HG03457 (cell line): ENCODE measurements around the gene TSEN54.
"Not testable (repeated sequence)": the region's sequence is repeated elsewhere in the genome, so short reads cannot be mapped to it uniquely, and the experiment has no call there.

Source experiments
- ATAC-seq: cut with Tn5 transposase; IDR thresholded peaks from one replicate; pipeline ENCODE4 v1.9.1; 2021; ENCODE audit warnings: moderate number of reproducible peaks; ENCODE audit not compliant: unreplicated experiment

Gene TSEN54

GRCh38 chr17:75516255-75516618 lies at the start of gene TSEN54:
TSEN54 (plus strand) TSS chr17:75516528; CDS start chr17:75516561, 33 bp downstream.
- ATAC-seq, result peak; percentile 46

GRCh38 chr17:75468291-75468754 lies 48.0 kb upstream of the TSEN54 start:
- ATAC-seq, result no peak

DNA sequence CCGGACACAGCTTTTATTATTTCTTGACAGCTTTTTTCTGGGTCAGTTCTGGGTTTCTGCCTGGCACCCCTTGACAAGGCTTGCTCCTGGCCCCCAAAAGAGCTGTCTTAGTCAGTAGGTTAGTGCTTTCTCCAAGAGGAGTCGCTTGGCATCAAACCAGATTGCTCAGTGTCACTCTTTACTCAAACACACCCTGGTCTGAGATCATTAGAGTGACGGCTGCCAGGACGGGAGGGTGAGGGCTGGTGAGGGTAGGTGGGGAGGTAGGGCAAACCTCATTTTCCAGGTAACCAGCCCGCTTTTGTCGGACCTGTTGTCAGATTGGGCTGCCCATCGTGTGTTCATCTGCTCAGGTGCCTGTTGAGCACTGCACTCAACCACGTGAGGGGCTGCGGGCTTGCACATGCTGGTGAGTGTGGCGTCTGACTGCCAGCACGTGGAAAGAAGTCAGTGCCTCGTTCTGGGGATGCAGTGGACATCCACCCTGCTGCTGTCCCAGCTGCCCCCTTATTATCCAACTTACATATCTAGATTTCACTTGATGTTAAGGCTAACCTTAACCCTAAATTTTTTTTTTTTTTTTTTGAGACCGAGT lies 47.5 kb upstream of the TSEN54 start:
- ATAC-seq, result no peak

DNA sequence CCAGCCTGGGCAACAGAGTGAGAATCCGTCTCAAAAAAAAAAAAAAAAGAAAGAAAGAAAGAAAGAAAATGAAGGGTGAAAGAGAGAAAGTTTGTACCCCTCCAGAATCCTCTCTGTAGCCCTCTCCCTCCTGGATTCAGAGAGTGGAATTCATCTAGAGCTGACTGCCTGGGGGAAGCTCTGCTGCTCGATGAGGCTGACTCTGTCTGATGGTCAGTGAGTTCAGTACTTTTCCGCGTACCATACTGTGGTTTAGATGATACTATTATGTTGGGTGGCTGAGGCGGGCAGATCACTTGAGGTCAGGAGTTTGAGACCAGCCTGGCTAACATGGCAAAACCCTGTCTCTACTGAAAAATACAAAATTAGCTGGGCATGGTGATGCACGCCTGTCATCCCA lies 45.1 kb upstream of the TSEN54 start:
- no peak for ATAC-seq

DNA sequence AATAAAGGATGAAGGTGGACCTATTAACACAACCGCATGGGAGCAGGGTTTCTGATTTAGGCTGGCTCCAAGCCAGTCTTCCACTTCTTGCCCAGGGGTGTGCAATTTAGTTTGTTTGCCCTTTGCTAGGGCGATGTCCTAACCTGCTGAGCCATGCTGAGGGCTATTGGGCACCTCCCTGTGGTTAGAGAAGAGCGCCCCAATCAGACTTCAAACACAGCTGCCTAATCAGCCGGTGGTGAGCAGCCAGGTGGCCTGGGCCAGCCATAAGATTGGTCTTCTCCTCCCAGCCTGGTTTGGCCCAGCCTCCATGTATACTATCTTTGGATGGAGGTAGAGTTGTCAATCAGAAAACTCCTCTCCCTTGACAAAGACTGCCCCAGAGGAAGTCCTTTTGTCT lies 44.2 kb upstream of the TSEN54 start:
- no peak for ATAC-seq

- ATAC-seq, result no peak
These were observed 43.1 kb upstream of the TSEN54 start for GRCh38 chr17:75473246-75473645.

- no peak for ATAC-seq
These were observed 41.6 kb upstream of the TSEN54 start for GRCh38 chr17:75474736-75475135.

- ATAC-seq, result no peak
These were observed 41.0 kb upstream of the TSEN54 start for GRCh38 chr17:75475144-75475835.

DNA sequence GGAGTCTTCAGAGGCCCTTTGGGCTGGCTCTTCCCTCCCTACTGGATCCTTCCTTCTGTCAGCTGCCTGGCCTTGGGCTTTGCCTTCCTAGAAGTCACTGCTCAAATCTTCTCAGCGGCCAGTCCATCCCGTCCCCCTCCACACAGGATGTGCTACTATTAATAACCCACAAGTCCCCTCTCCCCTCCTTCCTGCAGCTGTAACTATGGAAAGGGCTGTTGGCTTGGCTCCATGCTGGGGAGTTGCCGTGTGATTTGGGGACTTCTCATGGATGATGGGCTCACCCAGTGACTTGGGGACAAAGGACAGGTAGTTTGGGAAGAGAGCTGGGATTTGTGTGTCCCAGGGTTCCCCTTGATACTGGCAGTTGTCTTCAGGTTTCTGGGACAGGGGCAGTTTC lies 40.5 kb upstream of the TSEN54 start:
- ATAC-seq, result no peak

DNA sequence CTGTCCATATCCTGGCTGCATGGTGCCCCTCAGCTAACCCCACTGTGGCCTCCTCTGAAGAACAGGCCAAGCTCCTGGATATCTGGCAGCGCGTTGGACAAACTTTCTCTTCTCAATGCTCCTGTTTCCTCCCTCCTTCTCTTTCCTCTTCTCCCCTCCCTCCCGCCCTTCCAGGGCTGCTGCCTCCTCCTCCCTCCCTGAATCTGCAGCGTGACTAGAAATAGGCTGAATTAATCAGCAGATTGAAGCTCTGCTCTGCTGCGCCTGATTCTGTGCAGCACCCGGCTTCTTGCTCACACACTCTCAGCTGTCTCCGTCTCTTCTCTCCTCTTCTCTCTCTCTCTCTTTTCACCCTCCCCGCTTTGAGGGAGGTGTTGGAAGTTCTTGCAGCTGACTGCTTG lies 40.1 kb upstream of the TSEN54 start:
- no peak for ATAC-seq

GRCh38 chr17:75476752-75477489 lies 39.4 kb upstream of the TSEN54 start:
- no peak for ATAC-seq

- ATAC-seq, result not testable (repeated sequence)
These were observed 38.9 kb upstream of the TSEN54 start for GRCh38 chr17:75477490-75477862.

DNA sequence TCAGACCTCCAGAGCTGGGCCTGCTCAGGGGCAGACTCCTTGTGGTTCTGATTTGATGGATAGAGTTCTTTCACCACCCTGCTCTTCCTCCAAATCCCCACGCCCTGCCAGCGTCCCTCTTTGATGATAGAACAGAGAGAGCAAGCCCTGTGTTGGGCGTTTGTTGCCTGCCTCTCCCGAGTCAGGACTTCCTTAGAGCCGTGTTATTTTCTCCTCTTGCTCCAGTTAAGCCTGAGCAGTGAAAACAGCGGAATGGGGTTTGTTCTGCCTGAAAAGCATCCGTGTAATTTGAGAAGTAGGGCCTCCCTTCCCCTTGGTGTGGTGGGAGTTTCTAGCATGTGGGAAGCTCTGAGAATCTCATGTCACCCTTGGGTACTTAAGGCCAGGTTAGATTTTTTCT lies 37.8 kb upstream of the TSEN54 start:
- ATAC-seq, result no peak

- ATAC-seq, result no peak
These were observed 36.0 kb upstream of the TSEN54 start for GRCh38 chr17:75480281-75480680.

- no peak for ATAC-seq
These were observed 34.9 kb upstream of the TSEN54 start for GRCh38 chr17:75481194-75482068.

- no peak for ATAC-seq
These were observed 34.0 kb upstream of the TSEN54 start for GRCh38 chr17:75482098-75482942.

GRCh38 chr17:75485688-75486087 lies 30.6 kb upstream of the TSEN54 start:
- no peak for ATAC-seq

DNA sequence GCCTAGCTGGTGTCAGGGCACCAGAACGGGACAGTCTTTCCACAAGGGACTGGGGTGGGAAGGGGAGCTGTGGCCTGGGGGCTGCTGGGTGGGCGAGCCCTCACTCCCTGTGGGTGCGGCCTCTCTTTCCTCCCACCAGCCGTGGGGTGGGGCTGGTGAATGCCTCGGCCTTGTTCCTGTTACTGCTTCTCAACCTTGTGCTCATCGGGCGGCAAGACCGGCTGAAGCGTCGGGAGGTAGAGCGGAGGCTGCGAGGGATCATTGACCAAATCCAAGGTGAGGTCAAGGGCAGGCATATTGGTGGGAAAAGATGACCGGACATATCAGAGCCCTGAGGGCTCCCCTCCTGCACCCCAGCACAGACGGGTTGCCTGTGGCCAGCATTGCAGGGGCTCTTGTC lies 30.2 kb upstream of the TSEN54 start:
- ATAC-seq, result no peak

GRCh38 chr17:75486951-75487350 lies 29.4 kb upstream of the TSEN54 start:
- no peak for ATAC-seq

DNA sequence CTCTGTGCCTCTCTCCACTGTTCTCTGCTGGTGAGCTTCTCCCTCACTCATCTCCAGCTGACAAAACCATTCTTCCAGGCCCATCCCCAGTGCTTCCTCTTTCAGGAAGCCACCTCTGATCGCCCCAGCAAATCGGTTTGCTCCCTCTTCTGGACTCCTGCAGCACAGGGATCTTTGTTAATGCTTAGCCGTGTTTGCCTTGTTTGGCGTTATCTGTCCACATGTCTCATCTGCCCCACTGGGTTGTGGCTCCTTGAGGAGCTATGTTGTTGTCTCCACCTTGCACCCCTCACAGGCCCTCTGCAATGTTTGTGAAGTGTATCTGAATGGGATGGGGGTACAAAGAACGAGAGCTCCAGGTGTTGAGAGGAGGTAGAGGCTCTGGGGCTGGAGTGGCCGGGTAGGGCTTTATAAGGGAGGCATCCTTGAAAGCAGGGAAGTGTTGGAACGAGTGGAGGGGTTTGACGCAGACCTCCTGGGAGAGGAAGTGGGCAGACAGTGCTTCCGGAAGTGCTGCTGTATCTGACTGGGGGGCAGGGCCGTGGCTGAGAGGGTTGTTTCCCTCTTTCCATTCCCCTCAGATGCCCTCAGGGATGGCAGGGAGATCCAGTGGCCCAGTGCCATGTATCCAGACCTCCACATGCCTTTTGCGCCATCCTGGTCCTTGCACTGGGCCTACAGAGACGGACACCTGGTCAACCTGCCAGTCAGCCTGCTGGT lies 28.8 kb upstream of the TSEN54 start:
- no peak for ATAC-seq
